Activated T-cell treated with anti-CD3 and anti-CD28 coated beads, Interleukin-2, amount 50 U/mL, for 24 hours (primary cell): Measurements from ENCODE around the gene ITGAV.

Experiments used
- DNase-seq: peaks from one replicate; pipeline ENCODE4 v3.0.0-alpha.2; 2020
- H3K27ac Mint-ChIP-seq: 2 replicates; pipeline ENCODE4 v1.8.0; 2020; ENCODE audit warnings: mild to moderate bottlenecking, mixed read lengths
- H3K27me3 Mint-ChIP-seq: 2 replicates; pipeline ENCODE4 v1.8.0; 2020; ENCODE audit warnings: mixed read lengths
- H3K36me3 Mint-ChIP-seq: 2 replicates; pipeline ENCODE4 v1.8.0; 2020; ENCODE audit warnings: low read depth, mixed read lengths
- H3K4me1 Mint-ChIP-seq: 2 replicates; pipeline ENCODE4 v1.8.0; 2020; ENCODE audit warnings: low read depth, mixed read lengths
- H3K4me3 Mint-ChIP-seq: 2 replicates; pipeline ENCODE4 v1.8.0; 2020; ENCODE audit warnings: mild to moderate bottlenecking, moderate library complexity, mixed read lengths
- H3K9me3 Mint-ChIP-seq: 2 replicates; pipeline ENCODE4 v1.8.0; 2020; ENCODE audit warnings: mixed read lengths

The ITGAV gene

GRCh38 chr2:186693446-186693832 lies 103.6 kb downstream of the ITGAV start:
- peaks cover 50% of the 10 kb centered on the region for H3K27me3 Mint-ChIP-seq
- H3K4me3 Mint-ChIP-seq: peak overlapping the region; percentile 43
- H3K4me1 Mint-ChIP-seq: peaks cover 10% of the 10 kb centered on the region
- no peaks in the 10 kb centered on the region for H3K9me3 Mint-ChIP-seq
- no peak for DNase-seq
- no peak overlapping the region for H3K27ac Mint-ChIP-seq
- no peaks in the 10 kb centered on the region for H3K36me3 Mint-ChIP-seq

GRCh38 chr2:186695081-186695756 lies 105.4 kb downstream of the ITGAV start:
- Mint-ChIP-seq H3K4me1 (peaks cover 10% of the 10 kb centered on the region), H3K27me3 (peaks cover 67% of the 10 kb centered on the region), H3K4me3 (no peak overlapping the region), H3K36me3 (no peaks in the 10 kb centered on the region), H3K9me3 (no peaks in the 10 kb centered on the region), H3K27ac (no peak overlapping the region)
- no peak for DNase-seq

GRCh38 chr2:186696290-186696689 lies 106.4 kb downstream of the ITGAV start:
- no peak for DNase-seq
- H3K36me3 Mint-ChIP-seq: no peaks in the 10 kb centered on the region
- H3K4me1 Mint-ChIP-seq: peaks cover 10% of the 10 kb centered on the region
- H3K27ac Mint-ChIP-seq: no peak overlapping the region
- no peak overlapping the region for H3K4me3 Mint-ChIP-seq
- H3K9me3 Mint-ChIP-seq: no peaks in the 10 kb centered on the region
- H3K27me3 Mint-ChIP-seq: peaks cover 69% of the 10 kb centered on the region

GRCh38 chr2:186696804-186697203 lies 106.9 kb downstream of the ITGAV start:
- peaks cover 10% of the 10 kb centered on the region for H3K4me1 Mint-ChIP-seq
- no peaks in the 10 kb centered on the region for H3K36me3 Mint-ChIP-seq
- DNase-seq: no peak
- no peak overlapping the region for H3K27ac Mint-ChIP-seq
- no peaks in the 10 kb centered on the region for H3K9me3 Mint-ChIP-seq
- H3K4me3 Mint-ChIP-seq: no peak overlapping the region
- H3K27me3 Mint-ChIP-seq: peaks cover 70% of the 10 kb centered on the region

GRCh38 chr2:186697536-186697935 lies 107.7 kb downstream of the ITGAV start:
- Mint-ChIP-seq H3K27me3 (peaks cover 66% of the 10 kb centered on the region), H3K9me3 (no peaks in the 10 kb centered on the region), H3K4me3 (no peak overlapping the region), H3K36me3 (no peaks in the 10 kb centered on the region), H3K27ac (no peak overlapping the region), H3K4me1 (peaks cover 10% of the 10 kb centered on the region)
- DNase-seq: no peak

- Mint-ChIP-seq H3K27ac (no peak overlapping the region), H3K27me3 (peaks cover 51% of the 10 kb centered on the region), H3K4me3 (no peak overlapping the region), H3K9me3 (no peaks in the 10 kb centered on the region), H3K4me1 (peaks cover 6% of the 10 kb centered on the region), H3K36me3 (no peaks in the 10 kb centered on the region)
- no peak for DNase-seq
Observed at GRCh38 chr2:186699742-186700141, 109.9 kb downstream of the ITGAV start.

GRCh38 chr2:186702006-186702405 lies 112.2 kb downstream of the ITGAV start:
- peaks cover 36% of the 10 kb centered on the region for H3K27me3 Mint-ChIP-seq
- H3K9me3 Mint-ChIP-seq: no peaks in the 10 kb centered on the region
- no peak overlapping the region for H3K27ac Mint-ChIP-seq

GRCh38 chr2:186702501-186702900 lies 112.6 kb downstream of the ITGAV start:
- no peak for DNase-seq
- Mint-ChIP-seq H3K27ac (no peak overlapping the region), H3K4me3 (no peak overlapping the region), H3K9me3 (no peaks in the 10 kb centered on the region), H3K36me3 (no peaks in the 10 kb centered on the region), H3K27me3 (peaks cover 33% of the 10 kb centered on the region), H3K4me1 (no peaks in the 10 kb centered on the region)

More at GRCh38 chr2:186702006-186702405, 112.2 kb downstream of the ITGAV start:
- Mint-ChIP-seq H3K4me1 (no peaks in the 10 kb centered on the region), H3K36me3 (no peaks in the 10 kb centered on the region), H3K4me3 (no peak overlapping the region)
- DNase-seq: no peak

GRCh38 chr2:186704897-186705296 lies 115.0 kb downstream of the ITGAV start:
- H3K4me1 Mint-ChIP-seq: no peaks in the 10 kb centered on the region

GRCh38 chr2:186709529-186710450 lies 119.9 kb downstream of the ITGAV start:
- Mint-ChIP-seq H3K27me3 (peaks cover 2% of the 10 kb centered on the region), H3K27ac (no peak overlapping the region), H3K4me3 (no peak overlapping the region), H3K4me1 (no peaks in the 10 kb centered on the region), H3K36me3 (no peaks in the 10 kb centered on the region), H3K9me3 (no peaks in the 10 kb centered on the region)
- DNase-seq: no peak

More at GRCh38 chr2:186704897-186705296, 115.0 kb downstream of the ITGAV start:
- Mint-ChIP-seq H3K36me3 (no peaks in the 10 kb centered on the region), H3K4me3 (no peak overlapping the region), H3K9me3 (no peaks in the 10 kb centered on the region), H3K27ac (no peak overlapping the region), H3K27me3 (peaks cover 17% of the 10 kb centered on the region)
- DNase-seq: no peak

GRCh38 chr2:186713691-186714090 lies 123.8 kb downstream of the ITGAV start:
- Mint-ChIP-seq H3K27me3 (no peaks in the 10 kb centered on the region), H3K36me3 (no peaks in the 10 kb centered on the region), H3K27ac (no peak overlapping the region), H3K4me3 (no peak overlapping the region), H3K9me3 (no peaks in the 10 kb centered on the region), H3K4me1 (no peaks in the 10 kb centered on the region)
- DNase-seq: no peak

- Mint-ChIP-seq H3K4me1 (no peaks in the 10 kb centered on the region), H3K36me3 (no peaks in the 10 kb centered on the region), H3K27ac (no peak overlapping the region), H3K9me3 (no peaks in the 10 kb centered on the region), H3K4me3 (no peak overlapping the region), H3K27me3 (no peaks in the 10 kb centered on the region)
- DNase-seq: no peak
Observed at GRCh38 chr2:186714611-186715010, 124.8 kb downstream of the ITGAV start.

GRCh38 chr2:186716004-186716403 lies 126.1 kb downstream of the ITGAV start:
- H3K27me3 Mint-ChIP-seq: no peaks in the 10 kb centered on the region
- no peak overlapping the region for H3K4me3 Mint-ChIP-seq
- H3K27ac Mint-ChIP-seq: no peak overlapping the region
- no peaks in the 10 kb centered on the region for H3K4me1 Mint-ChIP-seq
- no peaks in the 10 kb centered on the region for H3K9me3 Mint-ChIP-seq
- H3K36me3 Mint-ChIP-seq: no peaks in the 10 kb centered on the region
- DNase-seq: no peak

- H3K27me3 Mint-ChIP-seq: no peaks in the 10 kb centered on the region
- no peaks in the 10 kb centered on the region for H3K36me3 Mint-ChIP-seq
- H3K9me3 Mint-ChIP-seq: no peaks in the 10 kb centered on the region
- H3K4me3 Mint-ChIP-seq: no peak overlapping the region
- H3K4me1 Mint-ChIP-seq: no peaks in the 10 kb centered on the region
- no peak overlapping the region for H3K27ac Mint-ChIP-seq
- DNase-seq: no peak
Observed at GRCh38 chr2:186716899-186717298, 127.0 kb downstream of the ITGAV start.
